Kasumi-1 (cell line): ENCODE data around the gene TELO2.

Experiments used
- DNase-seq, 2 experiments: peaks; one replicate each; lab custom pipeline; 2025; lab: John Stamatoyannopoulos, UW

TELO2 gene

DNA sequence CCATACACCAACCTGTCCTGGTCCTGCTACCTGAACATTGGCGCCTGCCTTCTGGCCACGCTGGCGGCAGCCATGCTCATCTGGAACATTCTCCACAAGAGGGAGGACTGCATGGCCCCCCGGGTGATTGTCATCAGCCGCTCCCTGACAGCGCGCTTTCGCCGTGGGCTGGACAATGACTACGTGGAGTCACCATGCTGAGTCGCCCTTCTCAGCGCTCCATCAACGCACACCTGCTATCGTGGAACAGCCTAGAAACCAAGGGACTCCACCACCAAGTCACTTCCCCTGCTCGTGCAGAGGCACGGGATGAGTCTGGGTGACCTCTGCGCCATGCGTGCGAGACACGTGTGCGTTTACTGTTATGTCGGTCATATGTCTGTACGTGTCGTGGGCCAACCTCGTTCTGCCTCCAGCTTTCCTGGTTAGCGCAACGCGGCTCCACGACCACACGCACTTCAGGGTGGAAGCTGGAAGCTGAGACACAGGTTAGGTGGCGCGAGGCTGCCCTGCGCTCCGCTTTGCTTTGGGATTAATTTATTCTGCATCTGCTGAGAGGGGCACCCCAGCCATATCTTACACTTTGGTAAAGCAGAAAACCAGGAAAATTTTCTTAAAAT is 61.8 kb downstream of the TELO2 start:
- DNase-seq: no peak

- DNase-seq: no peak
Measured at GRCh38 chr16:1556254-1556653, 63.1 kb downstream of the TELO2 start.

GRCh38 chr16:1557074-1557473 is 63.9 kb downstream of the TELO2 start:
- DNase-seq: no peak

- DNase-seq: no peak
Measured at GRCh38 chr16:1557576-1557975, 64.4 kb downstream of the TELO2 start.

- no peak for DNase-seq
Measured at GRCh38 chr16:1559446-1559975, 66.4 kb downstream of the TELO2 start.
